Adipocyte (in vitro differentiated cells): ENCODE results near the gene IRF8.
A peak's percentile ranks its signal among the peaks of the same experiment; 100 is the strongest.

ENCODE experiments used
- DNase-seq: peaks from one replicate; pipeline ENCODE4 v3.0.0-alpha.2; 2015; ENCODE audit warnings: low read depth
- H3K27me3 ChIP-seq: replicated peaks from 2 replicates; pipeline ENCODE4 v1.7.0; 2013; ENCODE audit warnings: mild to moderate bottlenecking, low read length, moderate library complexity; ENCODE audit not compliant: control insufficient read depth, insufficient read depth
- H3K36me3 ChIP-seq: 2 replicates; pipeline ENCODE4 v1.7.0; 2013; ENCODE audit warnings: low read length, mild to moderate bottlenecking, moderate library complexity; ENCODE audit not compliant: control insufficient read depth, insufficient read depth, severe bottlenecking
- H3K4me1 ChIP-seq: 2 replicates; pipeline ENCODE4 v1.7.0; 2013; ENCODE audit warnings: mild to moderate bottlenecking, low read length, moderate library complexity; ENCODE audit not compliant: control insufficient read depth, insufficient read depth
- H3K4me3 ChIP-seq: 2 replicates; pipeline ENCODE4 v1.7.0; 2013; ENCODE audit warnings: mild to moderate bottlenecking, low read length, moderate library complexity
- H3K9ac ChIP-seq: 2 replicates; pipeline ENCODE4 v1.7.0; 2013; ENCODE audit warnings: mild to moderate bottlenecking, low read length, moderate library complexity
- H3K9me3 ChIP-seq: 2 replicates; pipeline ENCODE4 v1.7.0; 2013; ENCODE audit warnings: mild to moderate bottlenecking, low read length, moderate library complexity; ENCODE audit not compliant: control insufficient read depth

Gene IRF8

DNA sequence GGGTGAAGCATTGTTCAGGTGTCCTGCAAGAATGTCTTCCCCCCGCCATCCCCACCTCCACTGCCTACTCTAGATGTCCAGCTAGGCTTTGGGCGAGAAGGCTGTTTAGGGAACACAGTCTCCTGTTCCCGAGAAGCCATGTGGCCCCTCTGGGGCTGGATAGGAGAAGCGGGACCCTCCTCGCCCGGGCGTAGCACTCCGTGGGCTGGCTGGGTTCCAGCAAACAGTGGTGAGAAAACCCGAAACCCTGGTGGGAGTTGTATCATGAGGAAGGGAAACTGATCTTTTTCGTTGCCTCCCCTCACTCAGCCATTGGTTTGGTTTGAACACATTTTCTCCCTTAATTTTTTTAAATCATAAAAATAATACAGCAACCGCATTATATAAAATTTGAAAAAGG, 56.6 kb downstream of the IRF8 start:
- H3K9me3 ChIP-seq = no peaks in the 10 kb centered on the region
- H3K36me3 ChIP-seq = no peaks in the 10 kb centered on the region
- H3K9ac ChIP-seq = no peak overlapping the region
- no peaks in the 10 kb centered on the region for H3K4me1 ChIP-seq
- no peak overlapping the region for H3K4me3 ChIP-seq
- peaks cover 76% of the 10 kb centered on the region for H3K27me3 ChIP-seq
- no peak for DNase-seq

DNA sequence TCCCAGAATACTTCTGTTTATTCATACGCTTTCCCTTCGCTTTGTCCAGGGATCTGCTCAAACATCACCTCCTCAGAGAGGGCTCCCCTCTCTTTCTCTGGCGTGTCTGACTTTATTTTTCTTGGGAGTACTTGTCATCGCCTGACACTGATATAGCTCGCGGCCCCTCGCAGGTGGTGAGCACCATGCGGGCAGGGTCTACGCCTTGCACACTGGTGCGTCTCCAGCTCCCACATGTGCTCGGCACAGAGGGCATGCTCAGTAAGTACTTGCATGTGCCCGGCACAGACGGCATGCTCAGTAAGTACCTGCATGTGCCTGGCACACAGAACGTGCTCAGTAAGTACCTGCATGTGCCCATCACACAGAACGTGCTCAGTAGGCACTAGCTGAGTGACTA, 57.5 kb downstream of the IRF8 start:
- H3K27me3 ChIP-seq = peaks cover 76% of the 10 kb centered on the region
- no peaks in the 10 kb centered on the region for H3K36me3 ChIP-seq
- no peaks in the 10 kb centered on the region for H3K4me1 ChIP-seq
- H3K9ac ChIP-seq = no peak overlapping the region
- DNase-seq = no peak
- no peaks in the 10 kb centered on the region for H3K9me3 ChIP-seq
- no peak overlapping the region for H3K4me3 ChIP-seq

DNA sequence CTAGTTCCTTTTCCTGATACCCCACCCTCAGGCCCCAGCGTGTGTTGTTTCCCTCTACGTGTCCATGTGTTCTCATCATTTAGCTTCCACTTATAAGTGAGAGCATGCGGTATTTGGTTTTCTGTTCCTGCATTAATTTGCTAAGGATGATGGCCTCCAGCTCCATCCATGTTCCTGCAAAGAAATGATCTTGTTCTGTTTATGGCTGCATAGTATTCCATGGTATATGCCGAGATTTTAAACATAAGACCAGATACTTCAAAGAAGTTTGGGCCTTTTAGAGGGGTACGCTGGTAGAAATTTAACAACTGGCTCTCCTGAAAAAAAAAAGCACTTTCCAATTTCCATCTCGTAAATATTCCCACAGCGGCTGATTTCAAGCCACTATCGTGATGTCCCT, 59.8 kb downstream of the IRF8 start:
- H3K9ac ChIP-seq = no peak overlapping the region
- peaks cover 75% of the 10 kb centered on the region for H3K27me3 ChIP-seq
- H3K4me3 ChIP-seq = no peak overlapping the region
- H3K9me3 ChIP-seq = no peaks in the 10 kb centered on the region
- DNase-seq = no peak
- H3K4me1 ChIP-seq = no peaks in the 10 kb centered on the region
- no peaks in the 10 kb centered on the region for H3K36me3 ChIP-seq

GRCh38 chr16:85959686-85960085, 60.7 kb downstream of the IRF8 start:
- Histone ChIP-seq H3K36me3 (no peaks in the 10 kb centered on the region), H3K4me1 (no peaks in the 10 kb centered on the region), H3K9ac (no peak overlapping the region), H3K9me3 (no peaks in the 10 kb centered on the region), H3K4me3 (no peak overlapping the region), H3K27me3 (peaks cover 75% of the 10 kb centered on the region)
- no peak for DNase-seq

GRCh38 chr16:85960486-85961046, 61.6 kb downstream of the IRF8 start:
- no peak for DNase-seq
- no peak overlapping the region for H3K9ac ChIP-seq
- no peaks in the 10 kb centered on the region for H3K4me1 ChIP-seq
- no peaks in the 10 kb centered on the region for H3K36me3 ChIP-seq
- peaks cover 79% of the 10 kb centered on the region for H3K27me3 ChIP-seq
- H3K9me3 ChIP-seq = no peaks in the 10 kb centered on the region
- H3K4me3 ChIP-seq = no peak overlapping the region

DNA sequence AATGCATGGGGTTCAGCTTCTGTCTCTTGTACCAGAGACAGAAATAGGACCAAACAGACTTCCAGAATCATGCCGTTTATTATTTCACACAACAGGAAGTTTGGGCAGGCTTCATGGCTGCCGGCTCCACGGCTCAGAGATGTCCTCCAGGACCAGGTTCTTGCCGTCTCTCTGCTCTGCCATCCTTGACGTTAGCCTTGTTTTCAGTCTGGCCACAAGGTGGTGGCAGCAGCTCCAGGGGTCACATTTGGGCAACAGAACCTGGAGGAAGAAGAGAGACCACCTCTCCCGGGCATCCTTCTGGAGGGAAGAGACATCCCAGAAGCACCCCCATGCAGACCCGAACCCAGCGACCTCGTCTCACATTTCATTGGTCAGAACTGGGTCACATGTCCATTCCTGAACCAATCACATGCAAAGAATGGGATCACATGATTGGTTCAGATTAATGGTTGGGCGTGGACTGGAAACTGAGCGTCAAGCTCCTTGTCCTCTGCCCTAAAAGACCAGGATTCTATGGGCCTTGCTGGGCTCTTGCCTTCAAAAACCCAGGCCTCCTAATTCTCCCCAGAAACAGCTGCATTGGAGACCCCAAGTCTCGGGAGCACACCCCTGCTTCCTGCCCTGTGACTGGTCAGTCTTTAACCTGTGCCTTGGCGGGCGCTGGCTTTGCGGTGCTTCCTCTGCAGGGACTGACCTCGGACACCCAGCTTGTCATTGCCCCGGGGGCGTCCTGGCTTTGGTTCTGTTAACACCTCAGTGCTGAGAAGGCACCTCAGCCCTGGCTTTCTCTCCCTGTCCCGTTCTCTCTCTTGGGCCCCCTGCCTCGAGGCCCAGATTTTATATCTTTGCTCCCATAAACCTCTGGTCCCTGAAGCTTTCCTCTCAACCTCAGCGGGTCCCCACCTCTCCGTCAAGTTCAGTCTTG, 63.3 kb downstream of the IRF8 start:
- peaks cover 77% of the 10 kb centered on the region for H3K27me3 ChIP-seq
- no peak for DNase-seq

DNA sequence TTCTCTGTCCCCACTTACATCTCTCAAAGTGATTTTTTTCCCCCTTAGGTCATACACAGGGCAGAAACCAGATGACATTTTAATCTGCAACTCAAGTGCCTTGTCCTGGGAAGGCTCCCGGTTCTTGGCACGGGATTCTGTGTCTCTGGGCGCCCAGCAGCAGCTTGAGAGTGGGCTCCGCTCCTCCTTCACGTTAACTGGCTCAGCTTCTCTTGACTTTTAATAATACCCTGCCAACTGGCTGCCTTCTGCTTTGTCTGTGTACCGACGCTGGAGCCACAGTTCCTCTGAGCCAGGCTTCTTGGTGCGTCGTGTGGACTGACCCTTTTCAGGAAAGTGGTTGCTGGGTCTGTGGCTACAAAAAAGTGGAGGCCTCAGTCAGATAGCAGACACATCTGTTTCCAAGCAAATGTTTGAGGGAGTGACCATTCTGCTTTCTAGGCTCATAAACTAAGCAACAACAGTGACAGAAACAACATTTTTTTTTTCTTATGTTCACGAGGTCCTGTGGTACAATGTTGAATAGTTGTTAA, 64.9 kb downstream of the IRF8 start:
- H3K9ac ChIP-seq = no peak overlapping the region
- H3K9me3 ChIP-seq = no peaks in the 10 kb centered on the region
- peak; percentile 9 for DNase-seq
- H3K36me3 ChIP-seq = no peaks in the 10 kb centered on the region
- no peak overlapping the region for H3K4me3 ChIP-seq
- H3K4me1 ChIP-seq = peaks cover under 1% of the 10 kb centered on the region
- H3K27me3 ChIP-seq = peaks cover 86% of the 10 kb centered on the region

More for the DNA sequence above, 63.3 kb downstream of the IRF8 start:
- H3K4me3 ChIP-seq = no peak overlapping the region
- H3K9me3 ChIP-seq = no peaks in the 10 kb centered on the region
- no peaks in the 10 kb centered on the region for H3K4me1 ChIP-seq
- H3K9ac ChIP-seq = no peak overlapping the region
- H3K36me3 ChIP-seq = no peaks in the 10 kb centered on the region

DNA sequence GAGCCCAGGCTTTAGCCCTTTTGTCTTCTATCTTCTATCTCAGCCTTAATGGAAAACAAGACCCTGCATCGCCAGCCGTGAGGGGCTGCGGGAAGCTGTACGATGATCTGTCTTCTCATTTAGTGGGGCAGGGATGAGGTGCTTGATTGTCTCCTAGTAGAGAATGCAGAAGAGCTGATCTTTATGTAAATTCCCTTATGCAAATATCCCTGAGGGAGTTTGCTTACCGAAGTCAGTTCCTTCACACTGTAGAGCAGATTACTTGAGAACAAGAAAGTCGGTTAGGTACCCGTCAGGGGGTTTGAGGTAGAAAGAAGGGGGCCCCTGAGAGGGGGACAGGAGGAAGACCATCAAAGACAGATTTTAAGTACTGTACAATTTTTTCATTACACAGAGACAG, 66.2 kb downstream of the IRF8 start:
- Histone ChIP-seq H3K4me3 (no peak overlapping the region), H3K9me3 (no peaks in the 10 kb centered on the region), H3K4me1 (peaks cover 9% of the 10 kb centered on the region), H3K9ac (no peak overlapping the region), H3K27me3 (peaks cover 73% of the 10 kb centered on the region), H3K36me3 (no peaks in the 10 kb centered on the region)
- no peak for DNase-seq

GRCh38 chr16:85967111-85967510, 68.1 kb downstream of the IRF8 start:
- peaks cover 9% of the 10 kb centered on the region for H3K4me1 ChIP-seq
- DNase-seq = no peak

GRCh38 chr16:85968041-85968920, 69.3 kb downstream of the IRF8 start:
- Histone ChIP-seq H3K27me3 (peaks cover 54% of the 10 kb centered on the region), H3K4me3 (no peak overlapping the region), H3K9ac (no peak overlapping the region), H3K36me3 (no peaks in the 10 kb centered on the region), H3K4me1 (peaks cover 9% of the 10 kb centered on the region), H3K9me3 (no peaks in the 10 kb centered on the region)
- DNase-seq = no peak

More at GRCh38 chr16:85967111-85967510, 68.1 kb downstream of the IRF8 start:
- Histone ChIP-seq H3K9ac (no peak overlapping the region), H3K36me3 (no peaks in the 10 kb centered on the region), H3K9me3 (no peaks in the 10 kb centered on the region), H3K4me3 (no peak overlapping the region), H3K27me3 (peaks cover 62% of the 10 kb centered on the region)

DNA sequence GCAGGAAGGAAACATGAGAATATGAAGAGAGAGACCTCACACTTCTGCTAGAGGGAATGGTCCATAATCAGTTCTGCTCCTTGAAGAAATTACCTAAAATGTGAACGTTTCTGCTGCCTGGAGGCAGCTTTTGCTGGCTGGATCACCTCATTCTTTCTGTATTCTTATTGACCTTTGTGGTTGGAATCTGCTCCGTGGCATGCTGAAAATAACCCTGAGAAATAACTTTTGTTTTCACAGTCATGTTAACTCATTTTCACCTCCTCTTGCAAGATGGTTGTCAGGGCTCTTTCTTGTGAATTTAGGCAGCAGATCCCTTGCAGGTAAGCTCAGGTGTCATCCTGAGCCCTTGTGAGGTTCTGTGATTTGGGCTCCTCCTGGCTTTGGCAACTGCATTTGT, 70.2 kb downstream of the IRF8 start:
- Histone ChIP-seq H3K4me1 (peaks cover 9% of the 10 kb centered on the region), H3K36me3 (no peaks in the 10 kb centered on the region), H3K27me3 (peaks cover 51% of the 10 kb centered on the region), H3K4me3 (no peak overlapping the region), H3K9ac (no peak overlapping the region), H3K9me3 (no peaks in the 10 kb centered on the region)
- peak; percentile 67 for DNase-seq
